ENCODE data around the gene SUSD6.
A peak's percentile ranks its signal among the peaks of the same experiment; 100 is the strongest.
"Not testable (repeated sequence)": the region's sequence is repeated elsewhere in the genome, so short reads cannot be mapped to it uniquely, and the experiment has no call there.

SUSD6 gene

DNA sequence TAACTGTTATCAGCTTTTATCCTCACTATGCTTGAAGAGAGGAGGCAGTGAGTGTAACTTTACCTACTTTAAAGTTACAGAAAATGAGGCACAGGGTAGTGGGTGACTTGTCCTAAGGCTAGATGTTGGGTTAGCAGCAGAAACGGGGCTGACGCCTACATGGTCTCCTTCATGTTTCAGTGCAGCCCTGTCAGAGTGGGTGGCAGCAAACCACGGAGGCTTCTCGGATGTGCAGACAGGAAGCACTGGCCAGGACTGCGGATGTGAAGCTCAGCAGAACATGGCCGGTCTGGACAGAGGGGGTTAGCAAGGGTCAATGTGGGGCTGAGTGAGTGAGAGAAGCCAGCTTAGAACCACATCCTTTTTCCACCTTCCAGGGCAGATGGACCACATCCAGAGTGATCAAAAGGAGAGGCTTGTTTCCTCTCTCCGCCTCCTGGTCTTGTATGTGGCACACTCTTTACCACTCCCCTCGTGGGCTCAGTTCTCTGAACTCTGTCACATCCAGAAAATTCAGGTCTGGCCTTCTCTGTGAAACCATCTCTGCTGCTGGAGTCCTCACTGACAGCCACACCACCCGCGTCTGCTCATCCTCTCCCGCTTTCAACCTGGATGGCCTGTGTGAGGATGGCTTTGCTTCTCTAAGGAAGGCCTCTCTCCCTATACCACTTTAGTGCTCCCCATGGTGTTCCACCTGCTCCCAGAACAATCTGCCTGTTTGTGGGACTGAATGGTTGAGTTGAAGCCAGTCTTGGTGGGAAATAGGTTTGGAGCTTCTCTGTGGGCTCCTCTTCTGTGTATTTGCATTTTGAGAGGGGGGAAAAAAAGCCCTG is 14.1 kb downstream of the SUSD6 start:
- DNase-seq = peak; percentile 78 to 85

DNA sequence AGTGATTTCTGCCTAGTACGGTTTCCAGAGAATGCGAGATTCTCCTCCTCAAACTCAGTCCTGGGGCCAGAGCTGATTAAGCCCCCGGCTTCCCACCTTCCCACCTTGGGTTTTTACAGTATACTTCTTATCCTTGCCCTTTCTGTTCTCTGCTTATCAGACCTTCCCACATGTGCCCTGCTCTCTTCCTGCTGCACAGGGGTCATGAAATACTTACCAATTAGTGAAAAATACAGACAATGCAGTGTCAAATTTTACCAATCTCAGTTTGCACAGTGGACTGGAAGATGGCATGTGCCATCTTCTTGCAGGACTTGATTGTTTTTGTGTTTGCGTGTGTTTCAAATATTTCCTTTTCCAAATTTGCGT is 14.7 kb downstream of the SUSD6 start:
- no peak for DNase-seq

DNA sequence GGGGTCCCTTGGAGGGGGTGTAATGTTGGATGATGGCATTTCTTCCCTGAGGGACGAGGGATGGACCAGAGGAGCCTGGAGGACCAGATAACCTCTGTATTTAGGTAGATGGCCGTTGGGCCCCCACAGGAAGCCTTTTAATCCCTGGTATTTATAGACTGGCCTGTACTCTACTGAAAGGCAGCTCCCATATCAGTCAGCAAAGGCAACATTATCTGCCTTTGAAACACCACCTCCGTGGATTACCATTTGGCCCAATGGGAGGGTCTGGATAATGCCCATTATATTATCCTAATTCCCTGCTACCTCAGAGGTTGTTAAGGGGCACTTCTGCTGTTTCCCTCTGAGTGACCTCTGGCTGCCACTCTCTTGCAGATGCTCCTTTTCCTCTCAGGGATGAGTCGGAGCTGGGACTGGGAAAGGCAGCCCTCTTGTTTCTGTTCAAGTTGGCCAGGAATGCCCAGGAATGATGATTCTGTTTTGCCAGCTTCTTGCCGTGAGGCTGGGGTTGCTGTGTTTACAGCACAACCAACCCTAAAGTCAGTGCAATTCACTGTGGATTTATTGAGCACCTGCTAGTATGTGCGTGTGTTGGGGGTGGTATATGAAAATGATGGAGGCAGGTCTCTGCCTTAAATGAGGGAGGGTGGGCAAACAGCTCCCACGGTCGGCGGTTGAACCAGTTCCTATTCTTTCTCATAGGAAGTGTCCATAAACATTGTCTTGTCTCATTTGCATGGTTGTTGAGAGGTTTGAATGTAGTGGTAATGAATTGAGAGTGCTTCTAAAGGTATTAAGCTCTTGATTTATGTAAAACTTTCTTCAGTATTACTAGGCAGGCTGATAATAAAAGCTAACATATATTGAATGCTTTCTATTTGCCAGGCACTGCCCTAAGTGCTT is 18.1 kb downstream of the SUSD6 start:
- peak; percentile 55 to 62 for DNase-seq

DNA sequence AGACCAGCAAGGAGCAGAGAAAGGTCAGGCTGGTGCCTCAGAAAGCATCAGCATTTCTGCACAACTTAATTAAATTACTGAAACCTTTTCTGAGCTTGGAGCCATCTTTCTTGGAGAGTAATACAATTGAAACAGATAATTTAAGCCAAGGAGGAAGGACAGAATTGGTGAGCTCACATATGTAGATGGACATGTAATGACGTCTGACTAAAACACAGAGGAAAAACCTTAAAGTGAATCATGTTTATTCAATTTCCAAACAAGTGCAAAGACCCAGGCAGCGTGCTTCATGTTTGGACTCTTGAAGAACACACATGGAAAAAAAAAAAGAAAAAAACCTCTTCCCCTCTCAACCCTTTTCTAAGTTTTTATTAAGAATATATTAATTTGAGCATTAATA is 19.0 kb downstream of the SUSD6 start:
- no peak for DNase-seq

DNA sequence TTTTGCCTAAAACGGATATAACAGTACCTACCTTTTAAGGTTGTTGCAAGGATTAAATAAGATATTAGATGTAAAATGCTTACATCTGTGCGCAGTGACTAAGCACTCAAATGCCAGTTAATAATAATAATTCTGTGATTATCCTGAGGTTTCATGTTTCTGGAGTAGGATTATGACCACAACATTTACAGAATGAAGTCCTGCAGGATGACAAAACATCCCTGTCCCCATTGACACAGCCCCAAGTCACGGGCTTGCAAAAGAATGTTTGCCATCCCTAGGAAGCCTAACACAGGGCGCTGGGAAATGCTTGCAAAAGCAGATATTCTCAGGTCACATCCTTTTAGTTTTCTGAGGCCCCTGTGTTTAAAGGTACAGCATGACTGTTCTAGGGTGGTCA is 20.1 kb downstream of the SUSD6 start:
- DNase-seq = no peak

DNA sequence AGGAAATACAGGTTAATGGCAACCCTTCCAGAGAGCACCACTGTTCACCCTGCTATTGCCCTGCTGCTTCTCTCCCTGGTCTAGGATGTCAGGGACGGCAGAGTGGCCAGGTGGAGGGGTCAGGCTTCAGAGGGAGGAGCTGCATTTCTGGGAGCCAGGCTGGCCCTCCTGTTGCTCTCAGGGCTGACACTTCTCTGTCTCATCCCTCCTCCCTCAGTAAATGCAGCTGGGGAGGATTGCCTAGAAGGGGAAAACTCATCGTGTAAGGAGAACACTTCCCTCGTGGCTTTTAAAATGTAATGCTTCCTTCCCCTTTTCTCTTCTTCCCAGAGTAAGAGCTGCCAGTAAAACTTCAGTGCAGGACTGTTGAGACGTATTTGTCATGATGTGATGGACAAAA is 20.8 kb downstream of the SUSD6 start:
- DNase-seq = no peak

DNA sequence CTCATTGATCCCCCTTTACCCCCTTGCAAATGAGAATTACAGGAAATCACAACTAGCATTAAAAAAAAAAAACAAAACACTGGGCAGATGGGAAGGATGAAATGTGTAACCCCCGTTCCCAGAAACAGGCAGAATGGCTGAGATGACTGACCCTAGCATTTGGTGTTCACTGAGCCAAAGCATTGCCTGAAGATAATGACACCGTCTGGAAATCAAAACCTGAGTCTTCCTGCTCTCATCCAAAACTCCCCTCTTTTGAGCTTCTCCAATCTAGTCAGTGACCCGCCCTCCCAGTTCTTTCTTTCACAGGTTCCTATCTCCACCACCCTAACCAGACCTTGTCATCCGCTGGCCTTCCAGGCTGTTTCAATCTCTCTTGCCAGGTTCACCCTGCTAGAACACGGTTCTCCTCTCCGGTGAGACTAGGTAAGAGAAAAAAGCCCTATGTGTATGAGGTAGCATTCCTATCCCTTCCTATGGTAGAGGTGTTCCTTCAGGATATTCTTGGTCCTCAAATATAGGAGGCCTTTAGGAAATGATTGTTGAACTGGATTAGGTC is 21.3 kb downstream of the SUSD6 start:
- no peak for DNase-seq

DNA sequence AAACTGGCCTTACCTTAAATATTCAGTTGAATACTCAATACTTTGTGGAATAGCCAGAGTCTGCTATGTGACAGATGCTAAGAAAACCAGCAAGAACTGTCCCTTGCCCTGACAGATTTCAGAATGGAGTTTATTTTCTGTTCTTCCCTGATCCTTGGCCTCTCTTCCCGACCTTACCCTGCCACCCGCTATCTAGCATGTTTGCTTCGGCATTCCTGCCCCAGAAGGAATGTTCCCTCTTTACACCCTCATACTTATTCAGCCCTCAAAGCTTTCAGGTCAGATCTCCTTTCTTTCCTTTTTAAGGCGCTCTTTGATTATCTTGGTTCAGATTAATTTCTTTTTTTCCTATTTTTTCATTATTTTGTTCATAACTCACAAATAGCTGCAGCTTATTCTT is 21.8 kb downstream of the SUSD6 start:
- no peak for DNase-seq

DNA sequence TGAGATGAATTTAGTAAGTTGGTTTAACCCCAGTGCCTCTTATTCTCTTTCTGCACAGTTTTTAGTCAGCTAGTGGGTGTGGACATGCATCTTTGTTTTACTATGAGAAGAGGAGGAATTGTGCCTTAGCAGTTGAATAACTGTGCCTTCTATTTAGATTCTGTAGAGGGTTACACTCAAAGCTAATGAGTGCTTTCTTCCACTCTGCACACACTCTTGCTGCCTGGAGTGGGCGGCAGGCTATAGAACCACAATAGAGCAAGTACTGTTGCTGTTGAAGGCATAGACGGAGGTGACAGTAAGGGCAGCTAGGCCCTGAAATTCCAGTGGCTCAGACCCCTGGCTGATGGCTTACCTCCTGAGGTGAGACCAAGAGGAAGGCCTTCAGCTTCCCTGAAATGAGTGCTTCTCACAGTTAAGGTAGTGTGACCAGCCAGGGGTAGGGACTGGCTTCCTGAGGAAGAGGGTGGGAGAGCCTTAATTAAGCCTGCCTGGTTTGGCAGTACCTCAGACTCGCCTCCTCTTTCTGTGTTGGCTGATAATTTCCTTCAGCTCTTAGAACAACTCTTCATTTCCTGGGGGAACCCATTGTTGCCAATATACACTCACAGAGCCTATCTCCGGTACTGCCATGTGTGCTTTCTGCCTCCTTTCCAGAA is 24.7 kb downstream of the SUSD6 start:
- peak; percentile 55 to 70 for DNase-seq

DNA sequence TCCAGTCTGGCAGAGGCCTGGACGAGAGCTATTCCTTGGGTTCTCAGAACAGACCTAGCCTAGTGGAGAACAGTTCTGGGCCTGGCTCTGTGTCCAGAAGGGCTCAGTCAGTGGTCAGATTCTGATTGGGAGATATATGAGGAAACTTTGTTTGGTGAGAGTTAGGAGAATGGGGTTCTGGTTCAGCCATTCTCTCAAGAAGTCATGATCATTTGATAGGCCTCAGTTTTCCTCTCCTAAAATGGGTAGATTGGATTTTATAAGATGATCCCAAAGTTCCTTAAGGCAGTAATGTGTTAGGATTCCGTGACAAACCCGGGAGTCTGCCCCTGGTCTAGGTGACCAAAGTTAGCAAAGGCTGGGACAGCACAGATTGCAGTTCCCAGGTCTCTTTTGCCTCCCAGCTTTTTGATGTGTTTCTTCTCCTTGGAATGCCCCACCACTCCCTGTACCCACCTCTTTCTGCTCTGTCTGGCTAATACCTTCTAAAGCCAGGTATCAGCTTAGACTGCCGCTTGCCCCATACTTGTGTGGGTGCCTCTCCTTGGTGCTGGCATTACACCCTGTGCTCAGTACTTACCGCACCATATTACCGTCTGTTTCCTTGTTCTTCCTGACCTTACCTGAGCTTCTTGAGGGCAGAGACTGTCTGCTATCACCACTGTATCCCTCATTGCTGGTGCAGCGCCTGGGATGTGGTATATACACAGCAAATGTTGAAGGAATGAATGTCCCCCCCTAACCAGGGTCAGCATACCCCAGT is 25.5 kb downstream of the SUSD6 start:
- DNase-seq = no peak

DNA sequence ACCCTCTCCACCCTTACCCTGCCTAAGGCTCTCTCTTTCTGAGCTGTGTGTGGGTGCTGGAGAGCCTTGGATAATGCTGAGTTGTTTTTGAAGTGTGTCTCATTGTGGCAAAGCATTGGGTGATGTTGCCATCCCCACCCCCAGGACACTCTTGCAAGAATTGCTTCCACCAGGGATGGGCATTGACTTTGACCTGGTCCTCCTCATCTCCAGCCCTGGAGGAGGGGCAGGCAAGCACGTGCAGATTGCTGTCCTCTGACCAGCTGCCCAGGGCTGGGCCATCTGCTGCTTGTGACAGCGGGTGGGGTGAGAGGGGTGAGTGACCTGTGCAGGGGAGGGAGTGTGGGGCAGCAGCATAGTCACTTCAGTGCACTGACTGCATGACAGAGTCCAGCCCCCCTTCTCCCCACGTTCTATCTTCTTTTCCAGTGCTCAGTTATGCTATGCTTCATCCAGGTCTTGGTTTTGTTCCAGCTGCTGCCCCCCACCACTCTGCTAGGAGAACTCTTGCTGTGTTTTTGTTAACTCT is 26.2 kb downstream of the SUSD6 start:
- peak in 1 of 2 experiments; percentile 43 for DNase-seq

DNA sequence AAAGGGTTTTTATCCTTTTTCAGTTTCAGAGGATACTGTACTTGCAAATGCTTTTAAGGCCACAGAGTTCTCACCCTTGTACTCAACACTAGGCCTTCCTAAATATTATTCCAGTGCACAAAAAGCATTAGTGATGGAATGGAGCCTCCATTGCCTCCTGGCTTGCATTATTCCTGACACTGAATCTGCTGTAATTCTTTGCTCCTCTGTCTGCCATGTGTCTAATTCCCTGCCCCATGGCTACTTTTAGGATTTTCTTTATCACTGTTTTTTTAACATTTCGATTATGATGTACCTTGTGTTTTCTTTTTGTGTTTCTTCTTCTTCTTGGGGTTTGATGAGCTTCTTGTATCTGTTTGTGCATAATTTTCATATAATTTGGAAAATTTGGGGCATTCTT is 29.5 kb downstream of the SUSD6 start:
- DNase-seq = no peak

DNA sequence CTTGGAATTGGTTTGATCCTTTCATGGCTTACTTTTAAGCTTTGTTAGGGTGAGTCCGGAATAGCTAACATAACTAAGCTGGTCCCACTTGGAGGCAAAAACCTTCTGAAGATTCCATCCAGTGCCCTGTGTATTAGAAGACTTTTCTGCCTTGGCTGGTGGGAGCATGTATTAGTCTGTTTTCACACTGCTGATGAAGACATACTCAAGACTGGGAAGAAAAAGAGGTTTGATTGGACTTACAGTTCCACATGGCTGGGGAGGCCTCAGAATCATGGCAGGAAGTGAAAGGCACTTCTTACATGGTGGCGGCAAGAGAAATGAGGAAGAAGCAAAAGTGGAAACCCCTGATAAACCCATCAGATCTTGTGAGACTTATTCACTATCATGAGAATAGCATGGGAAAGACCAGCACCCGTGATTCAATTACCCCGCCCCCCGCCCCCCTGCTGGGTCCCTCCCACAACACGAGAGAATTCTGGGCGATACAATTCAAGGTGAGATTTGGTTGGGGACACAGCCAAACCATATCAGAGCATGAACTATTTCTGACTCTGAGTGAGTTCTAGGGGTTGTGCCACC is 30.9 kb downstream of the SUSD6 start:
- DNase-seq = not testable (repeated sequence)

DNA sequence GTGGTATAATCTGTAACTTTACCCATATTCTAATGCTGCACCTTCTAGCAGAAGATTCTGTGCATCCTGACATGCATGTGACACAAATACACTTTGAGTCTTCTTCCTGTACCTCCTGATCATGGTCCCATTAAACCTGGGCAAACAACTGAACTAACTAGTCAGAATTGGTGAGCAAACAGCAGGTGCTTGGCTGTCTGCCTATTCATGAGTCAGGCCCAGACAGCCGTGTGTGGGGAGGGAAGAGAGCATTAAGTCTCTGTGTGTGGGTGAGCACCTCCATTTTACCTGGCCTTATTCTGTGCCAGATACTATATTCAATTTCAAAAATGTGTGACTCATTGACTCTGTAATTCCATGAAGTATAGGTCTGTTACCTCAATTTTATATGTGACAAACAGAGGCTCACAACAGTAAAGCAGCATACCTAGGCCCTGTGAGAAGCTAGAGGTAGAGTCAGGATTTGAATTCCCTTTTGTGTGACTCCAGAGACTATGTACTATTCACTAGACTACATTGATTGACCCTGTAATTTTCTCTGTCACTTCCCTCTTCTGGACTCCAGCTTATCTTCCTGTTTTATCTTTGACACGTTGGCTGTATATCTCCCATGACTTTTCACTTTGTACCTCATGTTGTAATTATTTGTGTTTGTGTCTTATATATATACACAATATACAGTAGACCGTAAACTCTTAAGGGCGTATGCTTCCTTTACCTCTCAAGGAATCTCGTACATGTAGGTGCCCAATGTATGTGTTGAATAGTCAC is 32.2 kb downstream of the SUSD6 start:
- DNase-seq = peak; percentile 69 to 77

DNA sequence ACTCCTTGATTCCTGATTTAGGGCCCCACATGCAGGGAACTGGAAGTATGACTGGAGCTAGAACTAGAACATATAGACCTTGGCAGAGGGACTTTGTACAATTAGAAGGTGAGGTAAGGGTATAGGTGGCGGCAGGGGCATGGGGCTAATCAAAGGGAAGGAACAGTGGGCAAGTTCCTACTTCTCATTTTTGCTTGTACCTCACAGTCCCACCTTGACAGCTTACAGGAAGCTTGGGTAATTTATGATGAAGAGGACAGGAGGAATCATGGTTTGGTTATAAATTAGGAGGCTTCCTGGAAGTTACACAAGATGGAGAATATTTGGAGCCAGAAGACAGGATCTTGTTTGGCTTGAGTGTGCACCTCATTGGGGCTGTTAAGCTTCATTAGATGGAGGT is 33.4 kb downstream of the SUSD6 start:
- no peak for DNase-seq

DNA sequence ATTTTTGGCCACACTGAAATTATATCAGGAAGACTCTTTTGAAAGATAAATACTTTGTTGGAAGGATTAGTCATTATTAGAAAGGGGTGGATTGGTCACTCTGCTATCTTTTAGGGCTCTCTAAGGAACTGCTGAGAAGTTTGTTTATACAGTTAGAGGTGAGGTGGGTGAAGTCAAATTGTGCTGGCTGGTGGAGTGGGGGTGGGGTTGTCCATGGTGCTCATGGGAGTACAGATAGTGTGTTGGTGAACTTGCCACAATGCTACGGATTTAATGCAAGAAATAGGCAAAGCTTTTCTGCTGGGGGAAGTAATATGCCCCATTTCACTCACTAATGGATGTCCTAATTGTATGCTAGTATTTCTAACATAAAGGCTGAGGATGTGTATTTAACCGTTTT is 35.8 kb downstream of the SUSD6 start:
- DNase-seq = no peak

DNA sequence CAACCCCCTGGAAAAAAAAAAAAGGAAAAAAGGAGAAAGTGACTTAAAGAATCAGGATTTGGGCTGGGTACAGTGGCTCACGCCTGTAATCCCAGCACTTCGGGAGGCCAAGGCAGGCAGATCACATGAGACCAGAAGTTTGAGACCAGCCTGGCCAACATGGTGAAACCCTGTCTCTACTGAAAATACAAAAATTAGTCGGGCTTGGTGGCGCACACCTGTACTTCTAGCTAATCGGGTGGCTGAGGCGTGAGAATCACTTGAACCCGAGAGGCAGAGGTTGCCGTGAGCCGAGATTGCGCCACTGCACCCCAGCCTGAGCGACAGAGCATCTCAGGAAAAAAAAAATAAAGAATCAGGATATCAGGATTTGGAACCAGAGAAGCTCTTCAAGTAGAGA is 36.2 kb downstream of the SUSD6 start:
- not testable (repeated sequence) for DNase-seq

DNA sequence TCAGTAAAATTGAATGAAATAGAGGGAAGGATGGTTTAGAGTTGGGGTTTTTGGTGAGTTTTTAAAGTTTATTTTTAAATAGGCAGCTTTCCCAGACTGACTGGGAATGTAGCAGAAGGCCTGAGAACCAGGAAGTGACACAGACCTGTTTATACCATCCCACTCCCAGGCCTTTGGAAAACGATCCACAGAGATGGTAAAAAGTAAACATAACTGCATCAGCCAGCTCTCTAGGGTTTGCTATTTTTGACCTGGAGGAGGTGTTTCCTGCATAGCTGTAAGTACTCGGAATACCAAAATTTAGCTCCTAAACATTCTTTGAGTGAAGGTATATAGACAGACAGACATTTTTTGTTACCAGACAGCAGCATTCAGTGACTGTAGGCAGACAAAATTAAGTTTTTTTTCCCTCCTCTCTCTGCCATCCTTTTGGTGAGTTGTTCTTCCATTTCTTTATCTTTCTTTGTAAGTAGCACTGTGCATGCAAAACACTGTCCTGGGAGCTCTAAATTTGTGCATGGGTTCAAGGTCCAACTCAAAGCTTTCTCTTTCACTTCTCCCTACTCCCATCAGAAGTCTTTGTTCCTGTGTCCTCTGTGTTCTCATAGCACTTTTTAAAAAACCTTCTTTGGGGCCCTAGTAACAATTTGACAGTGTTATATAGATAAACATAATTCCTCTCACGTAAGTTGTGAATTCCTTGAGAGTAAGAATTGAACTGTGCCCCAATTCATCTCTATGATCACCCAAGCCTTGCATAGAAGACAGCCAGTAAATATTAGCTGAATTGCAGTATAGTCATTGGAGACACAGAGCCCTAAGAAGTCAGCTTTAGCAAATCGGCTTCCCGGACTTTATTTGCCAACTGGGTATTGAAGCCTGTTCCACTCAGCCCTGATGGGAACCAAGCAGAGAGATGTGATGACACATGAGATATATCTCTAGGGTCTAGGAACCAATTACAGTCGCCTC is 37.4 kb downstream of the SUSD6 start:
- DNase-seq = no peak

DNA sequence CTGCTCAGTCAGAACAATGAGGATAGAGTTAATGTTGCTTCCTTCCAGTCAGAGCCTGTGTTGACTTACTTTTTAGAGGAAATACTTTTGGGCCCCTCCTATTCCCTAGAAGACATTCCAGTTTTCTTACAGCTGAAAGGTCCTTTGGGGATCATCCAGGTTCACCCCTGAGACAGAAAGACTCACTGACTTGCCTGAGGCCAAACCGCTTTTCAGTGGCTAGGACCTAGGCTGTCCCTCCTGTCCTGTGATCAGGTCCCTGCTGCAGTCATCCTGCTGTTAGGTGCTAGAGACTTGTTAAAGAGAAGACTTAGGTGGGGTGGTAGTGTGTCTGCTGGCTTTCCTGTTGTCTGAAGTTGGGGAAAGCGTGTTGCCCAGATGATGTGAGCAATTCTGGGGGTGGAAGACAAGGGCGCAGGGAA is 39.6 kb downstream of the SUSD6 start:
- DNase-seq = no peak

DNA sequence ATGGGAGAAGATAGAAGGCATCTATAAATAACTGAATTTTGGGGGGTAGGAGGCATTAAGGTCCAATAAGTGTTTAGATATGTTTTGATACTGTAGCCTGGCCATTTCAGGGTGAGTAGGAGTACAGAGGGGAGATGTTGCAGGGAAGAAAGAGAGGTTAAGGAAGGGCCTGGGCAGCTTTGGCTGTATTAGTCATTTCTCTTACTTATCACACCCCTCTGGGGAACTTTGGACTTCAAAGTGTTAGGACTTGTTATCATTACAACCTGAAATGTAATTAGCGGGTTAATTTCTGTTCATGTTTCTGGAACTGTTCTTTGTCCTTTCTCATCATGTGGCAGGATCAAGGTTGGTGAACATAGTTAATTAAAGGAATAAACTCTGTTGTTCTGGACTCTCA is 40.3 kb downstream of the SUSD6 start:
- no peak for DNase-seq
